ENCODE data around the gene TRIM47.
A peak's percentile ranks its signal among the peaks of the same experiment; 100 is the strongest.
"Not testable (repeated sequence)": the region's sequence is repeated elsewhere in the genome, so short reads cannot be mapped to it uniquely, and the experiment has no call there.

The TRIM47 gene

GRCh38 chr17:75891605-75892555, 13.5 kb upstream of the TRIM47 start:
- no peak for DNase-seq (ENCODE audit: low spot score)

GRCh38 chr17:75891022-75891604, 12.7 kb upstream of the TRIM47 start:
- no peak for DNase-seq (ENCODE audit: low spot score)

GRCh38 chr17:75889454-75889853, 11.1 kb upstream of the TRIM47 start:
- DNase-seq (ENCODE audit: low spot score): no peak

- no peak for DNase-seq (ENCODE audit: low spot score)
Observed at GRCh38 chr17:75888484-75888883, 10.1 kb upstream of the TRIM47 start.

GRCh38 chr17:75885860-75886259, 7.5 kb upstream of the TRIM47 start:
- not testable (repeated sequence) for DNase-seq (ENCODE audit: low spot score)

- DNase-seq (ENCODE audit: low spot score): no peak
Observed at GRCh38 chr17:75885431-75885830, 7.0 kb upstream of the TRIM47 start.

GRCh38 chr17:75881678-75882454, 3.5 kb upstream of the TRIM47 start:
- no peak for DNase-seq (ENCODE audit: low spot score)

- no peak for DNase-seq (ENCODE audit: low spot score)
Observed at GRCh38 chr17:75880266-75880665, 1.9 kb upstream of the TRIM47 start.

GRCh38 chr17:75877752-75878173, 618 bp downstream of the TRIM47 start:
- peak; percentile 77 for DNase-seq (ENCODE audit: low spot score)

- peak; percentile 97 for DNase-seq (ENCODE audit: low spot score)
Observed at GRCh38 chr17:75876938-75877751, 1.2 kb downstream of the TRIM47 start.

- no peak for DNase-seq (ENCODE audit: low spot score)
Observed at GRCh38 chr17:75876190-75876937, 2.0 kb downstream of the TRIM47 start.

GRCh38 chr17:75875940-75876189, 2.5 kb downstream of the TRIM47 start:
- no peak for DNase-seq (ENCODE audit: low spot score)

- no peak for DNase-seq (ENCODE audit: low spot score)
Observed at GRCh38 chr17:75875182-75875939, 3.0 kb downstream of the TRIM47 start.

GRCh38 chr17:75874323-75875181, 3.8 kb downstream of the TRIM47 start:
- DNase-seq (ENCODE audit: low spot score): no peak

- DNase-seq (ENCODE audit: low spot score): no peak
Observed at GRCh38 chr17:75873587-75874322, 4.6 kb downstream of the TRIM47 start.

- no peak for DNase-seq (ENCODE audit: low spot score)
Observed at GRCh38 chr17:75872434-75873351, 5.7 kb downstream of the TRIM47 start.

- DNase-seq (ENCODE audit: low spot score): not testable (repeated sequence)
Observed at GRCh38 chr17:75870228-75870627, 8.2 kb downstream of the TRIM47 start.
